H1 (cell line): ENCODE results near the gene SLC5A11.

Experiments
- RXRA ChIP-seq: IDR thresholded peaks from 2 replicates; pipeline ENCODE4 v1.6.1; 2011; ENCODE audit warnings: low read depth, mild to moderate bottlenecking, low read length, moderate library complexity; ENCODE audit not compliant: insufficient read depth
- SP1 ChIP-seq: IDR thresholded peaks from 2 replicates; pipeline ENCODE4 v1.6.1; 2011; ENCODE audit warnings: low read depth, low read length
- TF ChIP-seq, protein P1 (sequence below), 3 experiments: IDR thresholded peaks; 1 replicate in 2 of 3; 2 replicates in 1 of 3; pipeline versions ENCODE4 v1.5.1 to v1.6.1; 2011; ENCODE audit warnings: low read length in 3 of 3, mild to moderate bottlenecking in 3 of 3, inconsistent platforms in 2 of 3, low read depth in 1 of 3, moderate library complexity in 1 of 3; ENCODE audit not compliant: insufficient read depth in 1 of 3; ENCODE audit errors: control extremely low read depth in 1 of 3
- TF ChIP-seq, protein P2 (sequence below): IDR thresholded peaks from 2 replicates; pipeline ENCODE4 v1.6.1; 2012; ENCODE audit warnings: low read length, inconsistent platforms

DNA sequence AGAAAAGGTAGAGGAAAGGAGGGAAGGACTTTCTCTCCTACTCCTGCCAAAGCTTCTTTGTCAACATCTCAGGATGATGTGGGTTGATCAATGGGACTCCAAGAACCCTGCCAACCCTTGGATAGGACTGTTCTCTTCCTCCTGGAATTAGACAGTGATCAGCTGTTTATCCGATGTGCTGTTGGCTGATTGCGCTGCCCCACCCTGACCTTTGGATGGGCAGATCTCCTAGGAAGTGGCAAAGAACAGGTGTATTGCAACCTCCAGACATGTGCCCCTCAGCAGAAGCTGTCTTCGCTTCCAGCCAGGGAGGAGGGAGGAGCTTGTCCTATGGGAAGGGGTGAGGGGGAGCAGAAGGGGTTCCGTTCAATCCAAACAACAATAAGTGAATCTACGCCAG is 30.5 kb downstream of the SLC5A11 start:
- TF ChIP-seq, protein P1, sequence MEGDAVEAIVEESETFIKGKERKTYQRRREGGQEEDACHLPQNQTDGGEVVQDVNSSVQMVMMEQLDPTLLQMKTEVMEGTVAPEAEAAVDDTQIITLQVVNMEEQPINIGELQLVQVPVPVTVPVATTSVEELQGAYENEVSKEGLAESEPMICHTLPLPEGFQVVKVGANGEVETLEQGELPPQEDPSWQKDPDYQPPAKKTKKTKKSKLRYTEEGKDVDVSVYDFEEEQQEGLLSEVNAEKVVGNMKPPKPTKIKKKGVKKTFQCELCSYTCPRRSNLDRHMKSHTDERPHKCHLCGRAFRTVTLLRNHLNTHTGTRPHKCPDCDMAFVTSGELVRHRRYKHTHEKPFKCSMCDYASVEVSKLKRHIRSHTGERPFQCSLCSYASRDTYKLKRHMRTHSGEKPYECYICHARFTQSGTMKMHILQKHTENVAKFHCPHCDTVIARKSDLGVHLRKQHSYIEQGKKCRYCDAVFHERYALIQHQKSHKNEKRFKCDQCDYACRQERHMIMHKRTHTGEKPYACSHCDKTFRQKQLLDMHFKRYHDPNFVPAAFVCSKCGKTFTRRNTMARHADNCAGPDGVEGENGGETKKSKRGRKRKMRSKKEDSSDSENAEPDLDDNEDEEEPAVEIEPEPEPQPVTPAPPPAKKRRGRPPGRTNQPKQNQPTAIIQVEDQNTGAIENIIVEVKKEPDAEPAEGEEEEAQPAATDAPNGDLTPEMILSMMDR (IDR thresholded peaks at IDR 0.05; ENCODE audit: control extremely low read depth in 1 of 3, insufficient read depth in 1 of 3, low read depth in 1 of 3, low read length in 3 of 3): no peak
- TF ChIP-seq SP1 (no peak), RXRA (no peak)
- TF ChIP-seq, protein P2, sequence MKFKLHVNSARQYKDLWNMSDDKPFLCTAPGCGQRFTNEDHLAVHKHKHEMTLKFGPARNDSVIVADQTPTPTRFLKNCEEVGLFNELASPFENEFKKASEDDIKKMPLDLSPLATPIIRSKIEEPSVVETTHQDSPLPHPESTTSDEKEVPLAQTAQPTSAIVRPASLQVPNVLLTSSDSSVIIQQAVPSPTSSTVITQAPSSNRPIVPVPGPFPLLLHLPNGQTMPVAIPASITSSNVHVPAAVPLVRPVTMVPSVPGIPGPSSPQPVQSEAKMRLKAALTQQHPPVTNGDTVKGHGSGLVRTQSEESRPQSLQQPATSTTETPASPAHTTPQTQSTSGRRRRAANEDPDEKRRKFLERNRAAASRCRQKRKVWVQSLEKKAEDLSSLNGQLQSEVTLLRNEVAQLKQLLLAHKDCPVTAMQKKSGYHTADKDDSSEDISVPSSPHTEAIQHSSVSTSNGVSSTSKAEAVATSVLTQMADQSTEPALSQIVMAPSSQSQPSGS: no peak
